Activated CD8-positive, alpha-beta T cell treated with anti-CD3 and anti-CD28 coated beads for 36 hours (primary cell): ENCODE results near the gene LRRFIP2. TPM values are rescaled to one million over a fixed set of nuclear protein-coding genes. Genes with fewer than 3 reads are reported as not detected.

Experiments
- ATAC-seq: fragments of 200-7000 bp; cut with Tn5 transposase; one replicate; pipeline ENCODE4 v1.10.0; 2021; ENCODE audit warnings: mild to moderate bottlenecking, moderate library complexity
- CTCF ChIA-PET: fragments of 350-600 bp; sonication (Branson Sonifier 250); formaldehyde crosslinking; loops from one replicate; lab custom pipeline; 2021; ENCODE audit warnings: antibody characterized with exemption; lab: Charles Lee
- POLR2A ChIA-PET: fragments of 350-600 bp; sonication (Branson Sonifier 250); formaldehyde crosslinking; loops from one replicate; lab custom pipeline; 2021; ENCODE audit warnings: antibody characterized with exemption; lab: Charles Lee
- DNase-seq: peaks from one replicate; pipeline ENCODE4 v3.0.0-alpha.2; 2020
- H3K27ac Mint-ChIP-seq: one replicate; pipeline ENCODE4 v1.8.0; 2021; ENCODE audit warnings: mild to moderate bottlenecking, mixed read lengths
- H3K27me3 Mint-ChIP-seq: one replicate; pipeline ENCODE4 v1.8.0; 2021; ENCODE audit warnings: mixed read lengths
- H3K36me3 Mint-ChIP-seq: one replicate; pipeline ENCODE4 v1.8.0; 2021; ENCODE audit warnings: low read depth, mixed read lengths
- H3K4me1 Mint-ChIP-seq: one replicate; pipeline ENCODE4 v1.8.0; 2021; ENCODE audit warnings: low read depth, mixed read lengths
- H3K4me3 Mint-ChIP-seq: one replicate; pipeline ENCODE4 v1.8.0; 2021; ENCODE audit warnings: mild to moderate bottlenecking, moderate library complexity, mixed read lengths
- H3K9me3 Mint-ChIP-seq: one replicate; pipeline ENCODE4 v1.8.0; 2021; ENCODE audit warnings: mixed read lengths
- intact Hi-C: fragments of 100-400 bp; cut with micrococcal nuclease; formaldehyde crosslinking; loops from one replicate; pipeline ENCODE4 v1.10.0; 2022
- total RNA-seq, 2 experiments: library from RNA; stranded (reverse); gene quantifications; one replicate each; pipeline ENCODE4 v1.2.3, GENCODE V29; 2021
- TF ChIP-seq, protein P1 (sequence below): fragments of 200-600 bp; IDR thresholded peaks from one replicate; pipeline ENCODE4 v1.8.0; 2022; ENCODE audit warnings: antibody characterized with exemption, mild to moderate bottlenecking

The LRRFIP2 gene
- total RNA-seq, 2 experiments from 2014 or later = 18.7 to 23.1 TPM

DNA sequence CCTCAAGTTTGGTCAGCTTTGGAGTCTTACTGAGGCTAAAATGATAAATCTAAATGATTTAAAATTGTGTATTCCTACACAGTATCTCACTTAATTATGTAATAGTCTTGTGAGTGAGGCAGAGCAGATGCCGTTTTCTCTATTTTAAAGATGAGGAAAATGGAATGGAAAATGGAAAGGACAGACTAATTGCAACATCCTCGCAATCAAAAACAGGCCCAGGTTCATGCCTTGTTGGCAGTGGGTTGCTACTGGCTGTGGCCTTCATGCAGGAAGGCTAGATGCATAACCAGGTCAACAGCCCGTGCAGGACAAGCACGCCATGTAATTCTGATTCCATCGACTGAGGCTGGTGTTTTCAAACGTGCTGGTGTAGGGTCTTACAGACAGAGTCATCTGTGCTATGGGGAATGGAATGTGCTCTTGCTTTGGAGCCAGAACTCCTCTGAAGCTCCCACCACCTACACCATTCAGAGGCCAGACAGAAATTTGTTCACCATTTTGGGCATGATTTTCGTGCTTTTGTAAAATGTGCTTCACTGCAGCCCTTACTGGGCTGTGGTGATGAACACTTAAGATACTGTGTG lies 143.2 kb downstream of the LRRFIP2 start:
- CTCF ChIA-PET = no interaction called here
- no peak for DNase-seq
- no peak for ATAC-seq
- no peaks in the 10 kb centered on the region for H3K4me1 Mint-ChIP-seq
- H3K36me3 Mint-ChIP-seq = peaks cover 71% of the 10 kb centered on the region
- no peaks in the 10 kb centered on the region for H3K27me3 Mint-ChIP-seq
- TF ChIP-seq, protein P1, sequence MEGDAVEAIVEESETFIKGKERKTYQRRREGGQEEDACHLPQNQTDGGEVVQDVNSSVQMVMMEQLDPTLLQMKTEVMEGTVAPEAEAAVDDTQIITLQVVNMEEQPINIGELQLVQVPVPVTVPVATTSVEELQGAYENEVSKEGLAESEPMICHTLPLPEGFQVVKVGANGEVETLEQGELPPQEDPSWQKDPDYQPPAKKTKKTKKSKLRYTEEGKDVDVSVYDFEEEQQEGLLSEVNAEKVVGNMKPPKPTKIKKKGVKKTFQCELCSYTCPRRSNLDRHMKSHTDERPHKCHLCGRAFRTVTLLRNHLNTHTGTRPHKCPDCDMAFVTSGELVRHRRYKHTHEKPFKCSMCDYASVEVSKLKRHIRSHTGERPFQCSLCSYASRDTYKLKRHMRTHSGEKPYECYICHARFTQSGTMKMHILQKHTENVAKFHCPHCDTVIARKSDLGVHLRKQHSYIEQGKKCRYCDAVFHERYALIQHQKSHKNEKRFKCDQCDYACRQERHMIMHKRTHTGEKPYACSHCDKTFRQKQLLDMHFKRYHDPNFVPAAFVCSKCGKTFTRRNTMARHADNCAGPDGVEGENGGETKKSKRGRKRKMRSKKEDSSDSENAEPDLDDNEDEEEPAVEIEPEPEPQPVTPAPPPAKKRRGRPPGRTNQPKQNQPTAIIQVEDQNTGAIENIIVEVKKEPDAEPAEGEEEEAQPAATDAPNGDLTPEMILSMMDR = no peak
- intact Hi-C loops = no loop called here
- H3K27ac Mint-ChIP-seq = no peak overlapping the region
- POLR2A ChIA-PET = interaction anchor here (1.0 kb wide), 1 partner anchor 18 kb away, joined by 3 read pairs; no protein-coding TSS in a partner anchor
- H3K4me3 Mint-ChIP-seq = no peak overlapping the region
- peaks cover 4% of the 10 kb centered on the region for H3K9me3 Mint-ChIP-seq

DNA sequence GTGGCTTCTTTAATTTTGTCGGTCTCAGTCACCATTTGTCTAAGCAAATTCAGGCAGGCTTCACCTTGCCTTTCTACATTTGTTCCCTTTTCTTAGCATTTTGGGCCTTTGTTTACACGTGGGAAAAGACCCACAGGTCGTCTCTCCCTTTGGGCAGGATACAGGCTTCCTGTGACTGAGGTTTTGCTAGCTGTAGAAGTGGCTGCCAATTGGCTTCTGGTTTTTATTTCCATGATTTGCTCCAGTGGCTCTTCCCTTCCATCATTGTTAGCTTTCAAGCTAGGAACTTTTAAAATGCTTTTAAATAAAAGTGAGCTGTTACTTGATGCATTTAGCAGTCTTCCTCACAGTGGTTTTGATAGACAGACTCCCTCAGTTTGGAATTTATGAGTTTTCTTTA lies 143.8 kb downstream of the LRRFIP2 start:
- CTCF ChIA-PET = interaction anchor here (1.5 kb wide), 1 partner anchor 18 kb away, joined by 3 read pairs; no protein-coding TSS in a partner anchor
- DNase-seq (no peak), ATAC-seq (no peak)
- Mint-ChIP-seq H3K27ac (no peak overlapping the region), H3K9me3 (peaks cover 4% of the 10 kb centered on the region), H3K4me1 (no peaks in the 10 kb centered on the region), H3K36me3 (peaks cover 70% of the 10 kb centered on the region), H3K27me3 (no peaks in the 10 kb centered on the region), H3K4me3 (no peak overlapping the region)
- intact Hi-C loops = no loop called here
- TF ChIP-seq, protein P1 = no peak
- POLR2A ChIA-PET = interaction anchor here (0.6 kb wide), 1 partner anchor 393 kb away, joined by 3 read pairs; no protein-coding TSS in a partner anchor

DNA sequence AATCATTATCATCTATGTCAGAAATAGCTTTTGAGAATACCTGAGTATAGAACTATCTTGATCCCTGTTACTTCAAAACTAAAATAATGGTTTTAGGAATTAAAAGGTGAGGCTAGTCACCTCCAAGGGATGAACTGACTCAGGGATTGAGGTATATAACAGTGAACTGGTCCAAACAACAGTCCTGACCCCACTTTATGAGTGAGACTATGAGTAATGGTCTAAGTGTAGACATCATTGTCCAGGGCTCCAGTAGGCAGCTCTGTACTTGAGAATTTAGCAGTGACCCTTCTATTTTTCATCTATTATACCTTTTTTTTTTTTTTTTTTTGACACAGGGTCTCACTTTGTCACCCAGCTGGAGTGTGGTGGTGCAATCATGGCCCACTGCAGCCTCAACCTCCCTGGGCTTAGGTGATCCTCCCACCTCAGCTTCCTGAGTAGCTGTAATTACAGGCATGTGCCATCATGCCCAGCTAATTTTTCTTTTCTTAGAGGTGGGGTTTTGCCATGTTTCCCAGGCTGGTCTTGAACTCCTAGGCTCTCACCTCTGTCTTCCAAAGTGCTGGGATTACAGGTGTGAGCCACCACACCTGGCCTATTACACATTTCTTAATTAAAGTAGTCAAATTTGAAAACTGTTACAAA lies 144.7 kb downstream of the LRRFIP2 start:
- DNase-seq (no peak), ATAC-seq (no peak)
- intact Hi-C loops = no loop called here
- no peak overlapping the region for H3K27ac Mint-ChIP-seq
- H3K27me3 Mint-ChIP-seq = no peaks in the 10 kb centered on the region
- peaks cover 2% of the 10 kb centered on the region for H3K9me3 Mint-ChIP-seq
- CTCF ChIA-PET = interaction anchor here (1.5 kb wide), 1 partner anchor 19 kb away, joined by 3 read pairs; no protein-coding TSS in a partner anchor
- TF ChIP-seq, protein P1 = no peak
- H3K4me3 Mint-ChIP-seq = no peak overlapping the region
- H3K4me1 Mint-ChIP-seq = peaks cover 4% of the 10 kb centered on the region
- POLR2A ChIA-PET = no interaction called here
- H3K36me3 Mint-ChIP-seq = peaks cover 66% of the 10 kb centered on the region

DNA sequence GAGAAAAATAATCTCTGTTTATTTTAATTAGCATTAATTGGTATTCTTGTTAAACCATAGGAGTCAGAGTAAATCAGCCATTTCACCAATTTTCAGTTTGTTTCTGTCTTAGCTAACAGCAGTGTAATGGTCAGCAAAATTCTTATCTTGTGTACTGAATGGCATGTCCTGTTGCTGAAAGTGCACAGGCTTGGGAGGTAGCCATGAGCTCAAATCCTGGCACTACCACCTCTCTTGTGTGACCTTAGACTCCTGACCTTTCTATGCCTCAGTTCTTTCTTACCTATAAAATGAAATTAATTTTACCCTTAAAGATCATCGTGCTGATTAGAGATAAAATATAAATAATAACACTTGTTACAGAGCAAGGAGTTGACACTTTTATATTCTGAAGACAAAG lies 145.3 kb downstream of the LRRFIP2 start:
- Mint-ChIP-seq H3K36me3 (peaks cover 68% of the 10 kb centered on the region), H3K4me1 (peaks cover 7% of the 10 kb centered on the region), H3K27me3 (no peaks in the 10 kb centered on the region), H3K4me3 (no peak overlapping the region), H3K9me3 (peaks cover 2% of the 10 kb centered on the region), H3K27ac (no peak overlapping the region)
- TF ChIP-seq, protein P1 = no peak
- ATAC-seq = no peak
- CTCF ChIA-PET = interaction anchor here (1.5 kb wide), 1 partner anchor 20 kb away, joined by 3 read pairs; no protein-coding TSS in a partner anchor
- intact Hi-C loops = no loop called here
- DNase-seq = no peak
- POLR2A ChIA-PET = no interaction called here

DNA sequence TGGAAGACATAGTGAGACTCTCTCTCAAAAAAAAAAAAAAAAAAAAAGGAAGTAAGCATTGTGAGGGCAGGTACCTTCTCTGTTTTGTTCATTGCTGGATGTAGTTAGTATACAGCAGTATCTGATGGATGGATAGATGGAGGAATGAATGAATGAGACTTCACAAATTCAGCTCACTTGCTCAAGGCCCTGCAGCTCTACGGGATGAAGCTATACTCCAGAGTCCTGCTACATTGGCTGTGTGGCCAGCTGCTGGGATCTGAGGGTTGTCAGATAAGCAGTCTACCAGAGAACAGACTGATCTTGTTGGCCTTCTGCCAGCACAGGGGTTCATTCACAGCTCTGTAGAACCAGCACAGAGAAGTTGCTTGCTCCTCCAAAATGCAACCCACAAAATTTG lies 146.1 kb downstream of the LRRFIP2 start:
- TF ChIP-seq, protein P1 = no peak
- ChIA-PET POLR2A (no interaction called here), CTCF (no interaction called here)
- Mint-ChIP-seq H3K27me3 (no peaks in the 10 kb centered on the region), H3K4me3 (no peak overlapping the region), H3K4me1 (peaks cover 7% of the 10 kb centered on the region), H3K36me3 (peaks cover 65% of the 10 kb centered on the region), H3K27ac (no peak overlapping the region), H3K9me3 (no peaks in the 10 kb centered on the region)
- intact Hi-C loops = no loop called here
- ATAC-seq (no peak), DNase-seq (no peak)
